ENCODE results near the gene ZSWIM3.
A peak's percentile ranks its signal among the peaks of the same experiment; 100 is the strongest.

The ZSWIM3 gene

GRCh38 chr20:45892828-45893500, 35.5 kb downstream of the ZSWIM3 start:
- no peak overlapping the region for H2AFZ ChIP-seq (ENCODE audit: low read length)
- peak overlapping the region; percentile 62 for H2BK5ac ChIP-seq (ENCODE audit: low read length)
- peaks cover 5 to 6% of the 10 kb centered on the region in 2 donors for H3K4me1 ChIP-seq (ENCODE audit: control insufficient read depth in 2 of 2, insufficient read depth in 1 of 2, low read depth in 1 of 2, low read length in 2 of 2)
- no peak overlapping the region for H3K4me2 ChIP-seq (ENCODE audit: insufficient read depth, low read length, poor library complexity, severe bottlenecking)
- no peak overlapping the region for H2BK120ac ChIP-seq (ENCODE audit: low read depth, low read length)
- no peaks in the 10 kb centered on the region for H3K9me3 ChIP-seq (replicated peaks in 1 of 2; ENCODE audit: control insufficient read depth in 2 of 2, insufficient read depth in 1 of 2, low read depth in 1 of 2, low read length in 2 of 2)
- peaks cover 0 to 7% (median 0%) of the 10 kb centered on the region in 3 experiments for H3K27me3 ChIP-seq (ENCODE audit: control insufficient read depth in 3 of 3, insufficient read depth in 3 of 3, low read depth in 1 of 3, low read length in 3 of 3)
- DNase-seq (ENCODE audit: low spot score): no peak
- no peak overlapping the region for H2BK12ac ChIP-seq (ENCODE audit: low read length)
- H4K91ac ChIP-seq (ENCODE audit: low read depth, low read length, poor library complexity): no peak overlapping the region
- no peak overlapping the region for H4K8ac ChIP-seq (ENCODE audit: low read depth, low read length)
- H3K23ac ChIP-seq (ENCODE audit: low read depth, low read length, poor library complexity): no peak overlapping the region
- WGBS, 2 donors (ENCODE audit: extremely low coverage in 2 of 2, insufficient read length in 2 of 2, insufficient replicate concordance in 1 of 2): no CpG with 5 or more reads among the region's 4 CpGs
- H3K36me3 ChIP-seq (replicated peaks in 1 of 2; ENCODE audit: control insufficient read depth in 2 of 2, insufficient read depth in 2 of 2, low read length in 2 of 2): peaks cover 13 to 36% of the 10 kb centered on the region in 2 donors
- no peak overlapping the region for H3K18ac ChIP-seq (ENCODE audit: low read length)
- no peak overlapping the region for H3K4ac ChIP-seq (ENCODE audit: low read length)
- H3K14ac ChIP-seq (ENCODE audit: low read length): no peak overlapping the region
- H3K9ac ChIP-seq (ENCODE audit: low read depth, low read length, poor library complexity): peak overlapping the region; percentile 12
- H3K79me1 ChIP-seq (ENCODE audit: low read depth, low read length): peaks cover 2% of the 10 kb centered on the region
- no peak overlapping the region for H2AK5ac ChIP-seq (ENCODE audit: low read depth, low read length)
- no peak overlapping the region for H3K4me3 ChIP-seq (ENCODE audit: low read length in 2 of 2)
- no peak overlapping the region for H2BK15ac ChIP-seq (ENCODE audit: low read length)
- H3K27ac ChIP-seq (replicated peaks; ENCODE audit: low read length): no peak overlapping the region

GRCh38 chr20:45893831-45894230, 36.4 kb downstream of the ZSWIM3 start:
- Histone ChIP-seq H2AK5ac (ENCODE audit: low read depth, low read length) (no peak overlapping the region), H3K27me3 (ENCODE audit: control insufficient read depth in 3 of 3, insufficient read depth in 3 of 3, low read depth in 1 of 3, low read length in 3 of 3) (peaks cover 0 to 7% (median 0%) of the 10 kb centered on the region in 3 experiments), H2BK5ac (ENCODE audit: low read length) (no peak overlapping the region), H4K91ac (ENCODE audit: low read depth, low read length, poor library complexity) (no peak overlapping the region), H3K79me1 (ENCODE audit: low read depth, low read length) (peaks cover 2% of the 10 kb centered on the region), H3K4me3 (ENCODE audit: low read length in 2 of 2) (no peak overlapping the region), H3K4ac (ENCODE audit: low read length) (no peak overlapping the region), H2BK12ac (ENCODE audit: low read length) (no peak overlapping the region), H3K14ac (ENCODE audit: low read length) (no peak overlapping the region), H4K8ac (ENCODE audit: low read depth, low read length) (no peak overlapping the region), H2BK15ac (ENCODE audit: low read length) (no peak overlapping the region), H3K36me3 (replicated peaks in 1 of 2; ENCODE audit: control insufficient read depth in 2 of 2, insufficient read depth in 2 of 2, low read length in 2 of 2) (peaks cover 13 to 44% of the 10 kb centered on the region in 2 donors), H3K9ac (ENCODE audit: low read depth, low read length, poor library complexity) (no peak overlapping the region), H2AFZ (ENCODE audit: low read length) (no peak overlapping the region), H2BK120ac (ENCODE audit: low read depth, low read length) (no peak overlapping the region), H3K23ac (ENCODE audit: low read depth, low read length, poor library complexity) (no peak overlapping the region), H3K9me3 (replicated peaks in 1 of 2; ENCODE audit: control insufficient read depth in 2 of 2, insufficient read depth in 1 of 2, low read depth in 1 of 2, low read length in 2 of 2) (no peaks in the 10 kb centered on the region), H3K27ac (replicated peaks; ENCODE audit: low read length) (no peak overlapping the region), H3K4me1 (ENCODE audit: control insufficient read depth in 2 of 2, insufficient read depth in 1 of 2, low read depth in 1 of 2, low read length in 2 of 2) (peaks cover 5 to 6% of the 10 kb centered on the region in 2 donors), H3K4me2 (ENCODE audit: insufficient read depth, low read length, poor library complexity, severe bottlenecking) (no peak overlapping the region), H3K18ac (ENCODE audit: low read length) (no peak overlapping the region)
- no CpG with 5 or more reads among the region's 4 CpGs for WGBS, 2 donors (ENCODE audit: extremely low coverage in 2 of 2, insufficient read length in 2 of 2, insufficient replicate concordance in 1 of 2)
- no peak for DNase-seq (ENCODE audit: low spot score)

GRCh38 chr20:45894797-45895196, 37.4 kb downstream of the ZSWIM3 start:
- no peak overlapping the region for H3K27ac ChIP-seq (replicated peaks; ENCODE audit: low read length)
- no CpG with 5 or more reads among the region's 12 CpGs for WGBS, 2 donors (ENCODE audit: extremely low coverage in 2 of 2, insufficient read length in 2 of 2, insufficient replicate concordance in 1 of 2)
- no peak overlapping the region for H2BK15ac ChIP-seq (ENCODE audit: low read length)

GRCh38 chr20:45896641-45897161, 39.3 kb downstream of the ZSWIM3 start:
- Histone ChIP-seq H3K4me1 (ENCODE audit: control insufficient read depth in 2 of 2, insufficient read depth in 1 of 2, low read depth in 1 of 2, low read length in 2 of 2) (peaks cover 1 to 3% of the 10 kb centered on the region in 2 donors), H3K4me3 (ENCODE audit: low read length in 2 of 2) (no peak overlapping the region), H3K14ac (ENCODE audit: low read length) (no peak overlapping the region), H2BK12ac (ENCODE audit: low read length) (no peak overlapping the region), H3K27ac (replicated peaks; ENCODE audit: low read length) (no peak overlapping the region), H3K9ac (ENCODE audit: low read depth, low read length, poor library complexity) (no peak overlapping the region), H2AK5ac (ENCODE audit: low read depth, low read length) (no peak overlapping the region), H4K8ac (ENCODE audit: low read depth, low read length) (no peak overlapping the region), H3K27me3 (ENCODE audit: control insufficient read depth in 3 of 3, insufficient read depth in 3 of 3, low read depth in 1 of 3, low read length in 3 of 3) (no peaks in the 10 kb centered on the region), H3K23ac (ENCODE audit: low read depth, low read length, poor library complexity) (no peak overlapping the region), H2BK15ac (ENCODE audit: low read length) (no peak overlapping the region), H3K9me3 (replicated peaks in 1 of 2; ENCODE audit: control insufficient read depth in 2 of 2, insufficient read depth in 1 of 2, low read depth in 1 of 2, low read length in 2 of 2) (no peaks in the 10 kb centered on the region), H2BK5ac (ENCODE audit: low read length) (no peak overlapping the region), H4K91ac (ENCODE audit: low read depth, low read length, poor library complexity) (no peak overlapping the region), H2AFZ (ENCODE audit: low read length) (no peak overlapping the region), H3K18ac (ENCODE audit: low read length) (no peak overlapping the region), H3K4ac (ENCODE audit: low read length) (no peak overlapping the region), H2BK120ac (ENCODE audit: low read depth, low read length) (no peak overlapping the region), H3K4me2 (ENCODE audit: insufficient read depth, low read length, poor library complexity, severe bottlenecking) (no peak overlapping the region), H3K36me3 (replicated peaks in 1 of 2; ENCODE audit: control insufficient read depth in 2 of 2, insufficient read depth in 2 of 2, low read length in 2 of 2) (peaks cover 19 to 70% of the 10 kb centered on the region in 2 donors), H3K79me1 (ENCODE audit: low read depth, low read length) (no peaks in the 10 kb centered on the region)
- DNase-seq (ENCODE audit: low spot score): no peak
- WGBS, 2 donors (ENCODE audit: extremely low coverage in 2 of 2, insufficient read length in 2 of 2, insufficient replicate concordance in 1 of 2): no CpG with 5 or more reads among the region's 14 CpGs

More at GRCh38 chr20:45894797-45895196, 37.4 kb downstream of the ZSWIM3 start:
- Histone ChIP-seq H3K9me3 (replicated peaks in 1 of 2; ENCODE audit: control insufficient read depth in 2 of 2, insufficient read depth in 1 of 2, low read depth in 1 of 2, low read length in 2 of 2) (no peaks in the 10 kb centered on the region), H3K79me1 (ENCODE audit: low read depth, low read length) (peaks cover 2% of the 10 kb centered on the region), H3K4me1 (ENCODE audit: control insufficient read depth in 2 of 2, insufficient read depth in 1 of 2, low read depth in 1 of 2, low read length in 2 of 2) (peaks cover 5 to 6% of the 10 kb centered on the region in 2 donors), H2BK12ac (ENCODE audit: low read length) (no peak overlapping the region), H3K4me2 (ENCODE audit: insufficient read depth, low read length, poor library complexity, severe bottlenecking) (no peak overlapping the region), H3K4ac (ENCODE audit: low read length) (no peak overlapping the region), H4K8ac (ENCODE audit: low read depth, low read length) (no peak overlapping the region), H4K91ac (ENCODE audit: low read depth, low read length, poor library complexity) (no peak overlapping the region), H2AK5ac (ENCODE audit: low read depth, low read length) (no peak overlapping the region), H3K27me3 (ENCODE audit: control insufficient read depth in 3 of 3, insufficient read depth in 3 of 3, low read depth in 1 of 3, low read length in 3 of 3) (peaks cover 0 to 7% (median 0%) of the 10 kb centered on the region in 3 experiments), H3K18ac (ENCODE audit: low read length) (no peak overlapping the region), H3K9ac (ENCODE audit: low read depth, low read length, poor library complexity) (no peak overlapping the region), H2AFZ (ENCODE audit: low read length) (no peak overlapping the region), H3K36me3 (replicated peaks in 1 of 2; ENCODE audit: control insufficient read depth in 2 of 2, insufficient read depth in 2 of 2, low read length in 2 of 2) (peaks cover 15 to 54% of the 10 kb centered on the region in 2 donors), H2BK120ac (ENCODE audit: low read depth, low read length) (no peak overlapping the region), H3K23ac (ENCODE audit: low read depth, low read length, poor library complexity) (peak overlapping the region; percentile 10), H2BK5ac (ENCODE audit: low read length) (peak overlapping the region; percentile 42), H3K14ac (ENCODE audit: low read length) (no peak overlapping the region), H3K4me3 (ENCODE audit: low read length in 2 of 2) (no peak overlapping the region)
- DNase-seq (ENCODE audit: low spot score): no peak

All from neuronal stem cell (in vitro differentiated cells).